IPS DF 6.9 (cell line): Measurements from ENCODE around the gene DDX11.
"Not testable (repeated sequence)": the region's sequence is repeated elsewhere in the genome, so short reads cannot be mapped to it uniquely, and the experiment has no call there.

Experiments
- DNase-seq: peaks from one replicate; pipeline ENCODE4 v3.0.0-alpha.2; 2013; ENCODE audit warnings: low read depth, low spot score
- H3K27ac ChIP-seq: one replicate; pipeline ENCODE4 v1.5.1; 2013; ENCODE audit warnings: low read length, control low read depth
- H3K27me3 ChIP-seq: 2 replicates; pipeline ENCODE4 v1.6.1; 2013; ENCODE audit warnings: mild to moderate bottlenecking, low read length; ENCODE audit not compliant: control insufficient read depth, insufficient read depth
- H3K36me3 ChIP-seq: 2 replicates; pipeline ENCODE4 v1.6.1; 2013; ENCODE audit warnings: low read length; ENCODE audit not compliant: control insufficient read depth, insufficient read depth
- H3K4me1 ChIP-seq: 2 replicates; pipeline ENCODE4 v1.6.1; 2013; ENCODE audit warnings: low read length; ENCODE audit not compliant: control insufficient read depth, insufficient read depth
- H3K4me3 ChIP-seq: 2 replicates; pipeline ENCODE4 v1.5.1; 2013; ENCODE audit warnings: mild to moderate bottlenecking, low read length
- H3K9me3 ChIP-seq: 2 replicates; pipeline ENCODE4 v1.6.1; 2013; ENCODE audit warnings: low read length, inconsistent platforms; ENCODE audit not compliant: control insufficient read depth, insufficient read depth
- WGBS: extraction: QIAGEN DNeasy Blood & Tissue Kit; methylation state at CpG from one replicate; pipeline ENCODE4 v1.1.7; 2013; ENCODE audit warnings: mixed read lengths, missing lambda C conversion rate; ENCODE audit not compliant: insufficient read length, insufficient coverage; 5-methylcytosine and 5-hydroxymethylcytosine counted together

DDX11 gene

DNA sequence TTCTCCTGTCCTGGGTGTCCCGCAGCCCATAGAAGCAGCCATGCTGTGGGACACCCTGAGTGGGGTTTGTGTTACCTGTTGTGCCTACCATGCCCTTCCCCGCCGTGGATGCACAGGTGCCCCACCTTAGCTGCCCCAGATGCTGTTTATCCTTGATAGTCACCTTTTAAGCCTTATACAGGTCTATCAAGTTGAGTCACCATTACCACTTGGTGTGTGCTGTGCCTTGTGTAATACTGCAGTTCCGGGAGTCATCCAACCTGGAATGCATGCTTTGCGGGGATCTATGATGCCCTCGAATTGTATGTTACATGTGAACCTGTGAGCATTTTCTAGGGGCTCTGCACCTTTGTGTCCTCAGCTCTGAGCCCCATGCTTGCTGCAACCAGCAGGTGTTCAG lies 7.6 kb downstream of the DDX11 start:
- not testable (repeated sequence) for H3K4me1 ChIP-seq, H3K27me3 ChIP-seq, H3K27ac ChIP-seq, H3K9me3 ChIP-seq, H3K4me3 ChIP-seq, DNase-seq, H3K36me3 ChIP-seq
- WGBS: no CpG with 5 or more reads among the region's 6 CpGs

DNA sequence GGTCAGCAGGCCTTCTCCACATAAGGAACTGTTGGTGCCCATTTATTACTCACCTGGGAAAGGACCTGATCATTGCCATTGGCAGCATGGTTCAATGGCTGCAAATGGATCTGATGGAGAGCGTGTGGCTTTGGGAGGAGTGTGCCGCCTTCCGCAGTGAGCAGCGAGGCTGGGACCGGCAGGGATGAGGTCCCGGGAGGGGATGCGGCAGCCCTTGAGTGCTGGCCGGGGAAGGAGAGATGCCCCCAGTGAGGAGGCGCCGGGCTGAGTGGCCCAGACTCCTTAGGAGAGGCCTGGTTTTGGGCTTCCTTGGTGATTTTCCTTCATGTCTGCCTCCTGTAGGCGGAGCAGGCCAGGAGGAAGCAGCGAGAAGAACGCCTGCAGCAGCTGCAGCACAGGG lies 10.6 kb downstream of the DDX11 start:
- not testable (repeated sequence) for H3K4me1 ChIP-seq, H3K9me3 ChIP-seq, H3K27ac ChIP-seq, DNase-seq, H3K4me3 ChIP-seq, H3K27me3 ChIP-seq, H3K36me3 ChIP-seq
- no CpG with 5 or more reads among the region's 13 CpGs for WGBS

DNA sequence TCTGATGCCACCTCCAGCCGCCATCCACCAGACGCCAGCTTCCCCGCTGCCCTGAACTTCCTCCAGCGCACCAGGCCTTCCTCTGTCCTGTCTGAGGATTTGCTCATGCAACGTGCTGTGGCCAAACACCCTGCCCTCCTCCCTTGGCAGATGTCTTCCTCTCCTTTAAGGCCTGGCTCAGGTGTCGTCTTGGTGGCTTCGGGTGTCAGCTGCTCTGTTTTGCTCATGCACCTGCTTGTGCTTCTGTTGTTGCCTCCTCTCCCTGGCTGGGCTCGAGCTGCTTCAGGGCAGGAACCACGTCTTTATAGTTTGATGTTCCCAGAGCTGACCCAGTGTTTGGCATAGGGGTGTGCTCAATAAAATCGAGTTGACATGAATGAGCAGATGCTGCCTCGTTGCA lies 12.4 kb downstream of the DDX11 start:
- not testable (repeated sequence) for DNase-seq, H3K9me3 ChIP-seq, H3K4me3 ChIP-seq, H3K27ac ChIP-seq, H3K4me1 ChIP-seq, H3K27me3 ChIP-seq
- WGBS: no CpG with 5 or more reads among the region's 11 CpGs
- peaks cover 11% of the 10 kb centered on the region for H3K36me3 ChIP-seq

DNA sequence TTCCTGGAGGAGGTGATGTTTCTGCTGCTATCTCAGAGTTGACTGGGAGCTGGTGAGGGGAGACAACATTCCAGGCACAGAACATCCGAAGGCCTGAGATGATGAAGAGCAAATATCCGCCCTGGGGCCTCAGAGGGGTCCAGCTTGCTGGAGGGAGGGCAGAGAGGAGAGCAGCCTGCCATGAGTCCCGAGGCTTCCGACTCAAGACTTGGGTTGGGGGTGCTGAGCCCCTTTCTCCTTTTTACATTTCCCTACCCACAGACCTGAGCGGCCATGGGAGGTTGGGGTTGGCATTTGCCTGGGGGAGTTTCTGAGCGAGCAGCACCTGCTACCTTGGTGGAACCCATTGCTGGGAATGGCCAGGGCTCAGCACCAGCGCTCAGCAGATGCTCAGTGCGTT lies 13.8 kb downstream of the DDX11 start:
- H3K27ac ChIP-seq, DNase-seq, H3K4me1 ChIP-seq, H3K9me3 ChIP-seq, H3K27me3 ChIP-seq, H3K4me3 ChIP-seq: not testable (repeated sequence)
- peaks cover 20% of the 10 kb centered on the region for H3K36me3 ChIP-seq
- no CpG with 5 or more reads among the region's 8 CpGs for WGBS

DNA sequence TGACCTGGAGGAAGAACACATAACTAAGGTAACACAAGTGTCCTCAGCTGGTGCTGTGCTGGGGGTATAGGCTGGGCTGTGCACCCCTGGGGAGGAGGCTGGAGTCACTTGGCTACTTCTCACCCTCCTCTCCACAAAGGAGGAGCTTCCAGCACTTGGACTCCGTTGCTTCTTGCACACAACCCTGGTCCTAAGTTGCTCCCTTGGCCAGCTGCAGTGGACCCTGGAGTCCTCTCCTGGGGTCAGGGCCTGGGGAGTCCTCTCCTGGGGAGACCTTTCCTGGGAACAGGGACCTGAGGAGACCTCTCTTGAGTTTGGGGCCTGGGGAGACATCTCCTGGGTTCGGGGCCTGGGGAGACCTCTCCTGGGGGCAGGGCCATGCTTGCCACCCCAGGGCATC lies 14.3 kb downstream of the DDX11 start:
- no CpG with 5 or more reads among the region's 2 CpGs for WGBS
- DNase-seq: not testable (repeated sequence)
- H3K36me3 ChIP-seq: peaks cover 23% of the 10 kb centered on the region

DNA sequence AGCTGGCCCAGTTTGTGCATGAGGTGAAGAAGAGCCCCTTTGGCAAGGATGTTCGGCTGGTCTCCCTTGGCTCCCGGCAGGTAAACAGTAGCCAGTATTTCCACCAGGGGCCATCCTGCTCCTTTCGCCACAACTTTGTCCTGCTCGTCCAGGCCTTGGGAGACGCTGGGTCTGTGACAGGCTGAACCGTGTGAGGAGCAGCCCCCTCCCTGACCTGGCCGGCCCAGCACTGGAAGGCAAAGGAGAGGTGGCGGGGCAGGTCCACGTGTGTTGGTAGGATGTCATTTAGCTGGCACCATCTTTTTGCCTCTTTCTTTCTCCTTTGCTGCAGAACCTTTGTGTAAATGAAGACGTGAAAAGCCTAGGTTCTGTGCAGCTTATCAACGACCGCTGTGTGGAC lies 15.4 kb downstream of the DDX11 start:
- Histone ChIP-seq H3K27ac (no peak overlapping the region), H3K4me3 (no peak overlapping the region), H3K36me3 (peaks cover 23% of the 10 kb centered on the region), H3K4me1 (no peaks in the 10 kb centered on the region), H3K9me3 (no peaks in the 10 kb centered on the region), H3K27me3 (no peaks in the 10 kb centered on the region)
- no CpG with 5 or more reads among the region's 12 CpGs for WGBS
- DNase-seq: no peak

More for the DNA sequence above, 14.3 kb downstream of the DDX11 start:
- H3K27me3 ChIP-seq, H3K9me3 ChIP-seq, H3K4me3 ChIP-seq, H3K4me1 ChIP-seq, H3K27ac ChIP-seq: not testable (repeated sequence)

DNA sequence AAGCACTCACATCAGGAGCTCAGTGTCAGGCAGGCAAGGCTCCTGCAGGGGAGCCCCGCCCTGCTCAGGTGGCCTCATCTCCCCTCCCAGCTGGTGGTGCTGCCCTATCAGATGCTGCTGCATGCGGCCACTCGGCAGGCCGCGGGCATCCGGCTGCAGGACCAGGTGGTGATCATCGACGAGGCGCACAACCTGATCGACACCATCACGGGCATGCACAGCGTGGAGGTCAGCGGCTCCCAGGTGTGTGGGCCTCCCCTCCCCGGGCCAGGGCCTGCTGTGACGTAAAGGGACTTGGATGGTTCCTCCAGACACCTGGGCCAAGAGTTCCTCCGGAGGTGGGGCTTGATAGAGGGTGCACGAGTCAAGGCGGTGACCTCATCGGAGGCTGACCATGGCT lies 18.0 kb downstream of the DDX11 start:
- not testable (repeated sequence) for H3K4me1 ChIP-seq, H3K27me3 ChIP-seq, H3K27ac ChIP-seq, DNase-seq, H3K4me3 ChIP-seq, H3K9me3 ChIP-seq
- no CpG with 5 or more reads among the region's 19 CpGs for WGBS
- H3K36me3 ChIP-seq: peaks cover 30% of the 10 kb centered on the region

DNA sequence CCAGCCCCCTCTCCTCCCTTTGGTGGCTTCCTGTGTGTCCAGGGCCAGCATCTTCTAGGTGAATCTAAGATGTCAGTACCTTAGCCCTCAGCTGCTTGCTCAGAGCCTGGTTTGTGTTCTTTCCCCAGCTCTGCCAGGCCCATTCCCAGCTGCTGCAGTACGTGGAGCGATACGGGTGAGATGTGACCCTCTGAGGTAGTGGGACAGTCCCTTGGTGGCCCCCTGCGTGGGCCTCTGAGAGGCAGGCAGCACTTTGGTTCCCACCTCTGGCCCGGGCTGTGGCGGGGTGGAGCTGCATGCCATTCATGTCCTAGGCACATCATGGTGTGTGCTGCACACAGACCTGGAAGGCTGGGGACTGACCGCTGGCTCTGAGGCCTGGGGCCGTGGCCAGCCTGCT lies 19.1 kb downstream of the DDX11 start:
- H3K4me3 ChIP-seq, H3K4me1 ChIP-seq, H3K27ac ChIP-seq, H3K9me3 ChIP-seq, H3K27me3 ChIP-seq, DNase-seq: not testable (repeated sequence)
- peaks cover 35% of the 10 kb centered on the region for H3K36me3 ChIP-seq
- no CpG with 5 or more reads among the region's 8 CpGs for WGBS

DNA sequence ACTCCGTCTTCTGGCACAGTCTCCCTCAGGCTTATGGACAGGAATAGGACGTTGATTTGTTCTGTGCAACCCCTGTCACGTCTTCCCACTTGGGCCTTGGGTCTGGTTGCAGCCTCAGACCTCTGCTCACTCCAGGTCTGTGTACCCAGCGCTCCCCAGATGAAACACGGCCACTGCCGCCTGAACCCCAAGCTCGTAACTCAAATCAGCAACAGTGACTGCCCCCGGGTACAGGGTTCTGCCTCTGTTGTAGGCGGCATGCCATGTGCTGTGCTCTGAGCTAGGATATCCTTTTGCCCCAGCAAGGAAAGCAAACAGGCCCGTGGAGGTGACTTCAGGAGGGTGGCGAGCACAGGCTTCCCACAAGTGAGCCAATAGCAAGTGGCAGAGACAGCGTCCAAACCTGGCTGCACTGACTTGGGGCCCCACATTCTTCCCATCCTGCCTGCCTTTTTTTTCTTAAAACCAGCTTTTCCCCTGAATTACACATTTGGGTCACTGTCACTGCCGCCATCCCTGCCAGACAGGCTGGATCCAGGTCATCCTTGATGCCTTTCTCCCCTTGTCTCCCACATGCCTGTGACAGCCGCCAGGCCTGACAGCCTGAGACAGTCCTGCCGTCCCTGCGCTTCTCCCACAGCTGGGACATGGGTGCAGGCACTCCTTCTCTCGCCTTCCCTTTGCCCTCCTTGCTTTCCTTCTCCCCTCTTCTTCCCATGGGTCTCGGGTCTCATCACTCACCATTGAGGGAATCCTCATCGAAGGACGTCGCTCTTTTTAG lies 21.6 kb downstream of the DDX11 start:
- H3K4me1 ChIP-seq, H3K4me3 ChIP-seq, H3K9me3 ChIP-seq, H3K27me3 ChIP-seq, H3K27ac ChIP-seq, DNase-seq: not testable (repeated sequence)
- H3K36me3 ChIP-seq: peaks cover 28% of the 10 kb centered on the region
- WGBS: no CpG with 5 or more reads among the region's 21 CpGs

DNA sequence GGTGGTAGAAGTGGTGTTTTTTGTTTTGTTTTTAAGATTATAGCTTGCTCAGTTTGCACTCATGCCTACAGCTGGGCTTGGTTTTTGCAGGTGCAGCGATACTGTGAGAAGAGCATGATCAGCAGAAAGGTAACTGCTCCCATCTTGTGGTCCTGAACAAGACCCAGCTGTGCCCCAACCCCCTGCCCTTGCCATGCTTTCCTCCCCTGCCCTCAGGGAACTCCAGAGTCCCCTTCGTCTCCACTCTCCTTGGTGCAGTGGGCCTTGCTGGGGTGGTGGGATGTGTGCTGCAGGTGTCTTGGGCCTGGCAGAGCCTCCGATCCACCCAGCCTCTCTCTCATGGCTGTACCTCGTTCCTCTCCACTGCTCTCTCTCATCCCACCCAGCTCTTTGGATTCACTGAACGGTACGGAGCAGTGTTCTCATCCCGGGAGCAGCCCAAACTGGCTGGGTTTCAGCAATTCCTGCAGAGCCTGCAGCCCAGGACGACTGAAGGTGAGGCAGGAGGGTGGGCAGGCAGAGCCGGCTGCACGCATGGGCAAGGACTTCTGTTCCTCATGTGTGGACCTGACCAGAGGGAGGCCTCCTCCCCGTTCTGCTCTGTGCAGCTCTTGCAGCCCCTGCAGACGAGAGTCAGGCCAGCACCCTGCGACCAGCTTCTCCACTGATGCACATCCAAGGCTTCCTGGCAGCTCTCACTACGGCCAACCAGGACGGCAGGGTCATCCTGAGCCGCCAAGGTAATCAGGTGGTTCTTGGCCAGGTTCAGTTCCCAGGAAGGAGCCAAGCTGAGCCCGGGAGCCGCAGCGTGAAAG lies 22.8 kb downstream of the DDX11 start:
- not testable (repeated sequence) for H3K4me3 ChIP-seq, H3K27me3 ChIP-seq, H3K9me3 ChIP-seq, DNase-seq, H3K4me1 ChIP-seq, H3K27ac ChIP-seq
- WGBS: no CpG with 5 or more reads among the region's 19 CpGs
- peaks cover 27% of the 10 kb centered on the region for H3K36me3 ChIP-seq
